ENCODE measurements around the gene DNAJC22.

The DNAJC22 gene

DNA sequence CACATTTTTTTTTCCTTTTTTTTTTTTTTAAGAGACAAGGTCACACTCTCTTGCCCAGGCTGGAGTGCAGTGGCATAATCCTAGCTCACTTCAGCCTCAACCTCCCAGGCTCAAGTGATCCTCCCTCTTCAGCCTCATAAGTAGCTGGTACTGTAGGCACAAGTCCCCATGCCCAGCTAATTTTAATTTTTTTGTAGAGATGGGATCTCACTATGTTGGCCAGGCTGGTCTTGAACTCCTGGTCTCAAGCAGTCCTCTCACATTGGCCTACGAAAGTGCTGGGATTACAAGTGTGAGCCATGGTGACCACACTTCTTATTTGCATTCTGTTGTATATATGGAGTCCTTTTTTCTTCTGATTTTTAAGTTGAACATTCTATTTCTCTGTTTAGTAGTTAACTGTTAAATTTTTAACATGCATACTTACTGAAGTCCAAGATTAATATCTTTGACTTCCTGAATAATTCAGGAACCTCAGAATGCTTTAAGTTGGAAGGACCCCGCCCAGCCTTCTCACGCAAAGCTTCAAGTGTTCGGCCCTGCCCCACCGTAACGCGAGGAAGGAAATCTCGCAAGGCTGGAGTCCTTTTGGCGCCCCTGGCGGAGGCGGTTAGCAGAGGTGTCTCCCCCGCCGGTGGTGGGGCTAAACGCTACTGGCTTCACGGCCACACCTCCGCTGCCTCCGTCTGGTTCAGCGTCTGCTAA is 42.1 kb downstream of the DNAJC22 start:
- TF ChIP-seq, protein P1, sequence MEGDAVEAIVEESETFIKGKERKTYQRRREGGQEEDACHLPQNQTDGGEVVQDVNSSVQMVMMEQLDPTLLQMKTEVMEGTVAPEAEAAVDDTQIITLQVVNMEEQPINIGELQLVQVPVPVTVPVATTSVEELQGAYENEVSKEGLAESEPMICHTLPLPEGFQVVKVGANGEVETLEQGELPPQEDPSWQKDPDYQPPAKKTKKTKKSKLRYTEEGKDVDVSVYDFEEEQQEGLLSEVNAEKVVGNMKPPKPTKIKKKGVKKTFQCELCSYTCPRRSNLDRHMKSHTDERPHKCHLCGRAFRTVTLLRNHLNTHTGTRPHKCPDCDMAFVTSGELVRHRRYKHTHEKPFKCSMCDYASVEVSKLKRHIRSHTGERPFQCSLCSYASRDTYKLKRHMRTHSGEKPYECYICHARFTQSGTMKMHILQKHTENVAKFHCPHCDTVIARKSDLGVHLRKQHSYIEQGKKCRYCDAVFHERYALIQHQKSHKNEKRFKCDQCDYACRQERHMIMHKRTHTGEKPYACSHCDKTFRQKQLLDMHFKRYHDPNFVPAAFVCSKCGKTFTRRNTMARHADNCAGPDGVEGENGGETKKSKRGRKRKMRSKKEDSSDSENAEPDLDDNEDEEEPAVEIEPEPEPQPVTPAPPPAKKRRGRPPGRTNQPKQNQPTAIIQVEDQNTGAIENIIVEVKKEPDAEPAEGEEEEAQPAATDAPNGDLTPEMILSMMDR (IDR thresholded peaks at IDR 0.05), result no peak
- Histone ChIP-seq H3K4me1 (no peaks in the 10 kb centered on the region), H3K27me3 (ENCODE audit: control insufficient read depth, insufficient read depth, low read length) (no peaks in the 10 kb centered on the region), H2AFZ (no peak overlapping the region), H3K4me3 (ENCODE audit: low read depth, low read length) (no peak overlapping the region), H3K79me2 (peaks cover 9% of the 10 kb centered on the region), H3K9ac (no peak overlapping the region), H3K27ac (no peak overlapping the region), H3K9me3 (ENCODE audit: control insufficient read depth, low read length) (no peaks in the 10 kb centered on the region), H3K4me2 (ENCODE audit: low read length) (no peak overlapping the region), H3K36me3 (ENCODE audit: control insufficient read depth, insufficient read depth, low read length) (no peaks in the 10 kb centered on the region)

DNA sequence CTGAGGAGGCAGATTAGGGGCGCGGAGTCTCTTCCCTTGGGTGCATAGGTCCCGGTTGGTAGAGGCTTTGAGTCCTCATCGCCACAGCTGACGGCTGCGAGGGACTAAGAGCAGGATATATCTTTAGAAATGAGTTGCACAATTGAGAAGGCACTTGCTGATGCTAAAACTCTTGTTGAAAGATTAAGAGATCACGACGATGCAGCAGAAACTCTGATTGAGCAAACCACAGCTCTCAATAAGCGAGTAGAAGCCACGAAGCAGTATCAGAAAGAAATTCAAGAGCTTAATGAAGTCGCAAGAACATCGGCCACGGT is 42.7 kb downstream of the DNAJC22 start:
- H3K9ac ChIP-seq, result no peak overlapping the region
- no peaks in the 10 kb centered on the region for H3K4me1 ChIP-seq
- no peak overlapping the region for H3K27ac ChIP-seq
- TF ChIP-seq, protein P1 (IDR thresholded peaks at IDR 0.05), result no peak
- H2AFZ ChIP-seq, result no peak overlapping the region
- peaks cover 12% of the 10 kb centered on the region for H3K79me2 ChIP-seq
- H3K36me3 ChIP-seq (ENCODE audit: control insufficient read depth, insufficient read depth, low read length), result no peaks in the 10 kb centered on the region
- H3K4me3 ChIP-seq (ENCODE audit: low read depth, low read length), result no peak overlapping the region
- H3K27me3 ChIP-seq (ENCODE audit: control insufficient read depth, insufficient read depth, low read length), result no peaks in the 10 kb centered on the region
- H3K4me2 ChIP-seq (ENCODE audit: low read length), result no peak overlapping the region
- no peaks in the 10 kb centered on the region for H3K9me3 ChIP-seq (ENCODE audit: control insufficient read depth, low read length)

DNA sequence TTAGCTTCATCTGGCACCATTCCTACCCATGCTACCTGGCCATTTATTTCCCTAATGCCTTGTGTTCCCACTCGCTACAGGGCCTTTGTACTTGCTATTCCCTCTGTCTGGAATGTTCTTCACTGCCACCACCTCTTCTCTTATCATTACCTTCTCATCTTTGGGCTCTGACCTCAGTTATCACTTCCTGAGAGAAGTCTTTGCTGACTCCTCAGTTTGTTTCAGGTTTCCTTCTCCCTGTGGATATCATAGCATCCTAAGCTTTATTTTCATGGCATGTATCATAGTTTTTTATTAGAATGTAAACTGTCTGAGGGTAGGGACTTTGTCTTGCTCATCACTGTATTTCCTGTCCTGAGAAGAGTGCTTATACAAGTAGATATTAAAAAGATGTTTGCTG is 50.3 kb downstream of the DNAJC22 start:
- TF ChIP-seq, protein P1 (IDR thresholded peaks at IDR 0.05), result no peak
- no peaks in the 10 kb centered on the region for H3K9me3 ChIP-seq (ENCODE audit: control insufficient read depth, low read length)
- H3K4me1 ChIP-seq, result no peaks in the 10 kb centered on the region
- no peaks in the 10 kb centered on the region for H3K36me3 ChIP-seq (ENCODE audit: control insufficient read depth, insufficient read depth, low read length)
- peaks cover 37% of the 10 kb centered on the region for H3K79me2 ChIP-seq
- H3K27me3 ChIP-seq (ENCODE audit: control insufficient read depth, insufficient read depth, low read length), result no peaks in the 10 kb centered on the region
- no peak overlapping the region for H3K27ac ChIP-seq
- H3K9ac ChIP-seq, result no peak overlapping the region
- H3K4me2 ChIP-seq (ENCODE audit: low read length), result no peak overlapping the region
- H2AFZ ChIP-seq, result no peak overlapping the region
- no peak overlapping the region for H3K4me3 ChIP-seq (ENCODE audit: low read depth, low read length)

DNA sequence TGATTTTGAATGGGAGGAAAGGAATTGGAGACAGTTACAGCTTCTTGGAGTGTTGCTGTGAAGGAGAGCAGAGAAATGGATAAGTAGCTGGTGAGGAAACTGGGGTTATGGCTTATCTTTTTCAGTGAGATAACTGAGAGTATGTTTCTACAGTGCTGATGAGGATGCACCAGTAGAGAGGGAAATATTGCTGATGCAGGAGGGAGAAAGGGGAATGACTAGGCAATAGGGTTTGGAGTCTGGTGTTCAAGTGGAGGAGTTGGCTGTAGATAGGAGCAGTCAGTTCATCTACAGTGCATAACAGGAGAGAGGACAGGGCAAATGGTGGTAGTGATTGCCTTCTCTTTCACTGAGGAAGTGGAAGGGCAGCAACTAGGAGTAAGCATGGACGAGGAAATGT is 53.6 kb downstream of the DNAJC22 start:
- no peak overlapping the region for H2AFZ ChIP-seq
- no peak overlapping the region for H3K4me2 ChIP-seq (ENCODE audit: low read length)
- H3K9ac ChIP-seq, result no peak overlapping the region
- H3K79me2 ChIP-seq, result peaks cover 36% of the 10 kb centered on the region
- TF ChIP-seq, protein P1 (IDR thresholded peaks at IDR 0.05), result no peak
- no peak overlapping the region for H3K4me3 ChIP-seq (ENCODE audit: low read depth, low read length)
- H3K9me3 ChIP-seq (ENCODE audit: control insufficient read depth, low read length), result no peaks in the 10 kb centered on the region
- no peaks in the 10 kb centered on the region for H3K27me3 ChIP-seq (ENCODE audit: control insufficient read depth, insufficient read depth, low read length)
- no peak overlapping the region for H3K27ac ChIP-seq
- H3K36me3 ChIP-seq (ENCODE audit: control insufficient read depth, insufficient read depth, low read length), result no peaks in the 10 kb centered on the region
- H3K4me1 ChIP-seq, result no peaks in the 10 kb centered on the region
